Left cardiac atrium (tissue), 4 donors: ENCODE results near the gene STK39. TPM values are rescaled to one million over a fixed set of nuclear protein-coding genes. Genes with fewer than 3 reads are reported as not detected.
A peak's percentile ranks its signal among the peaks of the same experiment; 100 is the strongest.

ENCODE experiments used
- ATAC-seq, 2 donors: fragments of 200-7000 bp; cut with Tn5 transposase; one replicate each; pipeline ENCODE4 v1.9.1; 2020; ENCODE audit warnings: mild to moderate bottlenecking in 2 of 2, moderate library complexity in 2 of 2
- DNase-seq: peaks from one replicate; pipeline ENCODE4 v3.0.0-alpha.2; 2020
- intact Hi-C, 2 donors: fragments of 100-400 bp; cut with DNase I; formaldehyde crosslinking; loops; one replicate each; pipeline versions ENCODE4 v1.14.1 to v1.15.1; 2022 to 2023
- total RNA-seq, 2 donors: library from RNA; stranded (reverse); fragmentation: NEBNext Ultra II Directional; extraction: Animal tissue kit (Norgen Biotek cat#: 25700); gene quantifications; one replicate each; pipeline ENCODE4 v1.2.1, GENCODE V29; 2021
- donor health status: DM: no; HTN: yes; CAD: no.
- donor health status: DM: no; HTN: yes; CAD: no; lungs with severe emphysema.
- donor health status: DM: yes; HTN: yes; CAD: no.
- donor health status: Dilated cardiomyopathy.

STK39 gene
- total RNA-seq, 2 donors from 2014 or later, result 12.3 to 14.1 TPM

DNA sequence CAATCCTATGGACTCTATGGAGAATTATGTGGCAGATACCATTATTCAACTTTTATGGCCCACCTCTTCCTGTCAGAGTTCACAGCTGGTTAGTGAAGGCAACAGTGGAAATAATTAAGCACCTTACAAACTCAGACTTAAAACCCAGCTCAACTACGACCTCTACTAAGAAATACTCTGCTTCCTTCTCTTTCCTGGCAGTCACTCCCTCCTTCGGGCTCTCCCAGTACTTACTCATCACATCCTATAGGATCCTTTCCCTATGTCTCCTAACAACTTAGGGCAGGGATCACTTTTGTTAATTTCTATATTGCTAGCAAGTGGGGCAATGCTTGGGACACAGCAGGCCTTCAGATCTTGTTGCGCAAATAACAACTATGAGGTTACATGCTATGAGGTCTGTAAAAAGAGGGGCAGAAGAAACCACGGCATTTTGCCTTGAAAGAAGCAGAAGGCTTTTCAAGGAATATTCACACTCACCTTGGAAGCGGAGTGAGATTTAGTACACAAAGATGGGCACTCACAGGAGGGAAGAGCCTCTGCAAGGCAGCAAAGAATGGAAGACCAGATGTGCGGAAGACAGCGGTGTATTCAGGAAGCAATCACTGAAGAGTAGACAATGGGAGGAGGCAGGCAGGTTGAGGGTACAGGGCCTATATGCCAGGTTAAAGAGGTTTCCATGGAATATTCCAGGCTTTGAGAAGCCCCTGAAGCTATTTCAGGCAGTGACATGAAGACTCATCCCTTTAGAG lies 2.1 kb downstream of the STK39 start:
- DNase-seq (no peak), ATAC-seq (no peak)
- intact Hi-C loops, result loop anchor here in 1 of 2 donors (5.0 kb wide), 1 partner anchor 108 kb away; no protein-coding TSS in a partner anchor

DNA sequence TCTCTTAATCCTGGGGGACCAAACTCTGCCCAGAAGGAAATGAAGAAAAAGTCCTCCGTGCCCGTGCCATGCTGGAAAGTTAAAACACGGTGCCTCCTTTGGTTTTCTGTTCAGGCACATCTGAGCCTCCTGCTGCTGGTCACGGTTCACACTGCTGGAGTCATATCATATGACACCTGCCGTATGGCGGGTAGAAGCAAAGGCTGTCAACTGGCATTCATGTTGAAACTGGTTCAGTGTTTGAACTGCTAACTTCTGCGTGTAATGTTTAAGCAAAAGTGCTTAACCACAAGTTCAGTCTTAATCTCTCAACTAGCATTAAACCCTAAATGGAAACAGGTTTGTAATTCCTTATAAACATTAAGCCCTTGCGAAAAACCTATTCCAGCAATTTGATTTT lies 3.1 kb downstream of the STK39 start:
- intact Hi-C loops, result no loop called here
- no peak for ATAC-seq
- DNase-seq, result no peak

GRCh38 chr2:168243061-168243460 lies 4.3 kb downstream of the STK39 start:
- intact Hi-C loops, result no loop called here
- DNase-seq (no peak), ATAC-seq (no peak)

DNA sequence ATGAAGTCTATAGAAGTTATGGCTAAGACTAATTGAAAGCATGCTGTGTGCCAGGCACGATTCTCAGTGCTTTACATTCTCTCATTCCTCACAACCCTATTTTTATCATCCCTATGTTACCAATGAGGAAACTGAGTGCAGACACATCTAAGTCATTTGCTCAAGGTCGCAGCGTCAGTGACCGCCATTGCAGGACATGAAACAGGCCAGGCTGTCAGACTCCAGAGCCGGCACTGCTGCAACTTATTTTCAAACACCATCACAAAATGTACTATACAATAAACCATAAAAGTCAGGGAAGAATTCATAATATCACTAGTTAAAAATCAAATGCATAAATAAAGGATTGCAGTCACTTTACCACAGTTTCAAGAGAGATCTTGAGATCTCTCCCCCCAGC lies 5.6 kb downstream of the STK39 start:
- DNase-seq, result no peak
- no peak for ATAC-seq

DNA sequence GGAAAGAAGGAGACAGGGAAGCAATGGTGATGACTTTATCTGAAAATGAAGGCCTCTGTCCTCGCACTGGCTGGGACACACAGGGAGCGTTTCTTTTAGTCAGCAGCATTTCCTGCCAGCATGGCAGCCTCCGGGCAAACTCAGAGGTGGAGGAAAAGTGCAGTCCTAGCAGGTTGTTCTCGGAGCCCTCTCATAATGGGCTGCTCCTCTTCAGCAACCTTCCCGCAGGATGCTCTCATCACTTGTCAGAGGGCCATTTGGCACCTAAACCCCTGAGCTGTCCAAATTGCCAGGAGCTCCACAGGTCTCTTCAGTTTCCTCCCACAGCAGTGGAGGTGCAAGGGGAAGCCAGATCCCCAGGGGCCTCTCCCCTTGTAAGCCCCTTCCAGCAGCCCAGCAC lies 6.2 kb downstream of the STK39 start:
- ATAC-seq (peak in 1 of 2 donors; percentile 61), DNase-seq (no peak)
- intact Hi-C loops, result no loop called here

More for the DNA sequence above, 5.6 kb downstream of the STK39 start:
- intact Hi-C loops, result no loop called here

- DNase-seq (no peak), ATAC-seq (no peak)
- intact Hi-C loops, result no loop called here
Observed at GRCh38 chr2:168239281-168239680, 8.1 kb downstream of the STK39 start.

- DNase-seq (no peak), ATAC-seq (no peak)
- intact Hi-C loops, result no loop called here
Observed at GRCh38 chr2:168237741-168238140, 9.7 kb downstream of the STK39 start.

DNA sequence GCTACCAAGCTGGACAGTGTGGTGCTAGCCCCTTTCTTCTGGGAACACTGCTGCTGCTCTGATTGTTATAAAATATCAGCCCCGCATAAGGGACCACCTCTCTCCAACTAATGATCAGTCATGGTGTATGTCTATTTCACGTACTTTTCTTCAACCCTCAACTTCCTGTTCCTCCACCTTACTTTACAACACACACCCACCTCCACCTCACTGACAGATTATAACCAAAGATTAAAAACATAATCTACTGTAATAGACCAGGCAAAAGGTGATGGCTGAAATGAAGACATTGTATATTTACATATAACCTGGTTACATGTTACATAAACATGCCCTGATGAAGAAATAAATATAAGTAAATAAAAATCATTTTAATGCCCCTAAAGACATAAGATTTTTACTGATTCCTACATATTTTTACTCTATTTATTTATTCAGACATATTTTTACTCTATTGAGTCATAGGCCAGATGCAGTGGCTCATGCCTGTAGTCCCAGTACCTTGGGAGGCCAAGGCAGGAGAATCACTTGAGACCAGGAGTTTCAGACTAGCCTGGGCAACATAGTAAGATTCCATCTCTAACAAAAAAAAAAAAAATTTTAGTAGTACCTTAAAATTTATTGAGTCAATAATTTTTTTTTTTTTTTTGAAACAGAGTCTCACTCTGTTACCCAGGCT lies 12.8 kb downstream of the STK39 start:
- no peak for DNase-seq
- no peak for ATAC-seq

DNA sequence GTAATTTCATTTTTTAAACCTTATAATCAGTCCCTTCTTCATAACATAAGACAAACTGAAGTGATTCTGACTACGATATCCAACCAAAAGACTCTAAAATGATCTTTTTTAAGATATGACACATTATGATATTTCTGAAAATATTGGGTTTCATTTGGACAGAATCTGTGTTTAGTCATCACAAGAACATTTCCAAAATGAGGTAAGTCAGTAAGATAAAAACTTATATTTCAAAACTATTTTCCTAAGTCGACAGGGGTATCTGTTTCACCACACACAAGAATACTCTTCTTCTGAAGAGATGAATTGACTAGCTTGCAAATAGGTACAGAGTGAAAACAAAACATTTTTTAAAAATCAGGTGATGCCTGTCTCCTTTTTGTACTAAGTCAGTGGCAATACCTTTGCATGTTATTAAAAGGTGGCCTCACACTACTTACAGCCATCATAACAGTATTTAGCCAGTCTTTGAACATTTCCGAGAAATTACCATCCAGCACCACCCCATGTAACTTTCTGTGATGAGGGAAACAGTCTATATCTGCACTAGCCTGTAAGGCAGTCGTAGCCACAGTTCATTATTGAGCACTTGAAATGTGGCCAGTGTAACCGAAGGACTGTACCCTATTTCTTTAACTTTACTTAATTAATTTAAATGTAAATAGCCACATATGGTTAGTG lies 13.5 kb downstream of the STK39 start:
- DNase-seq (no peak), ATAC-seq (peak in 1 of 2 donors; percentile 45)
- intact Hi-C loops, result no loop called here

More for the DNA sequence above, 12.8 kb downstream of the STK39 start:
- intact Hi-C loops, result no loop called here

DNA sequence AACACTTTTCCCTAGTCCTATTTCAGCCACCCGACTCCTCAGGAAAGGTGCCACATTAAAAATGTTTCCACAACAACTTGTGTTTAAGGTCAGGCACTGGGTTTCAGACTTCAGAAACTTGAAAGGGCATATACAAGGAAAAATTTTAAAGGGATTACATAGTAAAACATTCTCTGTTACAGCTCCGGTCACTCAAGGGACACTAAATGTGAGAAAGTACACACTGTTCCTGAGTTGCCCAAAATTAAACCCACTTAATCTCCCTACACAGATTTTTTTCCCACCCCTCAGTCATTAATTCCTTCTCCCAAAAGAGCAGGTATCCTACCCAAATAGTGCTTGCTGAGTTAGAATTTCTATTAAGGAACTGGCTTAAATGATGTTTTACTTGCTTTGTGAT lies 14.2 kb downstream of the STK39 start:
- ATAC-seq (no peak), DNase-seq (no peak)
- intact Hi-C loops, result no loop called here

- DNase-seq, result no peak
- intact Hi-C loops, result no loop called here
- ATAC-seq, result peak; percentile 33 to 50
Observed at GRCh38 chr2:168231609-168232241, 15.7 kb downstream of the STK39 start.

DNA sequence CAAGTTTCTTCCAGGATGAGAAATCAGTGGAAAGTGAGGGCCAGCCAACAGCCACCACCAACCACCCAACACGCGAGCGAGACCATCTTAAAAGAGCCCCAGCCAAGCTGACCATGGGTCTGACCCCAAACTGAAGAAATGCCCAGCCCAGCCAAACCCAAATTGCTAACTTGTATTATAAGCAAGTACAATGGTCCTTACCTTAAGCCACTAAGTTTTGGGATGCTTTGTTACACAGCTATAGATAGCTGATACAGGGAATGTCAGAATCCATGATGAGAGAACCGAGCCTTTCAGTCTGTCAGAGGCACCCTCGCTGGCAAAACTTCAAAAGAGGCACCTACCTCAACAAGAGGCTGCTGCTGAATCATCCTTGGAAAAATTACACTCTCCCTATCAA lies 17.0 kb downstream of the STK39 start:
- intact Hi-C loops, result no loop called here
- ATAC-seq (no peak), DNase-seq (no peak)

DNA sequence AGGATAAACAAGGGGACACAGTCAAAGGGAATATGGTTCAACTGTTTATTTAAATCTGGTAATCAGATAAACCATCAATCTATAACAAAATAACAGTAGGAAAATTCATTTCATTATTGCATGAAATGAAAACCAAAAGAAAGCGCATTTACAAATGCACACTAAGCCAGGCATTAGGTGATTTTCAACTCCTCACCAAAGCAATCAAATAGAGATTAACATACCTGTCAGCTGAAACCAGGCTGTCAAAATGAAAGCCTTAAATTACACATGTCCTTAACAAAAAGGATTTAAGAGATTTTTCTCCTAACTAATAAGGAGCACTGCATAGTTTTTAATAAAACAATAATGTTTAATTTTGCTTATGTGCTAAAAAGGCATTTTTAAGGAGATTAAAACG lies 23.0 kb downstream of the STK39 start:
- DNase-seq (no peak), ATAC-seq (no peak)
- intact Hi-C loops, result no loop called here

DNA sequence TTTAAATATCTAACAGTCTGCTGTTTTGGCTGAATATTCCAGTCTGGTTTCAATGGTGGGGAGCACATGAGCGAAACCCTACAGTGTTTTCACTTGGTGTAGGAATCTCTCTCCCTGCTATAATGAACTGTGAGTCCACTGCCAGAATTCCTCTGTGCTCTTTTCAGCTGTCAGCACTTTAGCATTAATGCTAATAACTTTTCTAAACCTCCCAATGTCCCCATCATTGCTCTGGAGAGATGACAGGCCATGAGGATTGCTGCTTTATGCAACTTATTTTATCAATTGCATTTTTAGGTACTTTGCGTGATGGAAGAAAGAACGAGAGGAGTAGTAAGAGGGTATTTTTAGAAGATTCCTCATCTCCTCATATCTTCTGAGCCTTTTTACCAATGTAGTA lies 25.3 kb downstream of the STK39 start:
- peak in 1 of 2 donors; percentile 23 for ATAC-seq

DNA sequence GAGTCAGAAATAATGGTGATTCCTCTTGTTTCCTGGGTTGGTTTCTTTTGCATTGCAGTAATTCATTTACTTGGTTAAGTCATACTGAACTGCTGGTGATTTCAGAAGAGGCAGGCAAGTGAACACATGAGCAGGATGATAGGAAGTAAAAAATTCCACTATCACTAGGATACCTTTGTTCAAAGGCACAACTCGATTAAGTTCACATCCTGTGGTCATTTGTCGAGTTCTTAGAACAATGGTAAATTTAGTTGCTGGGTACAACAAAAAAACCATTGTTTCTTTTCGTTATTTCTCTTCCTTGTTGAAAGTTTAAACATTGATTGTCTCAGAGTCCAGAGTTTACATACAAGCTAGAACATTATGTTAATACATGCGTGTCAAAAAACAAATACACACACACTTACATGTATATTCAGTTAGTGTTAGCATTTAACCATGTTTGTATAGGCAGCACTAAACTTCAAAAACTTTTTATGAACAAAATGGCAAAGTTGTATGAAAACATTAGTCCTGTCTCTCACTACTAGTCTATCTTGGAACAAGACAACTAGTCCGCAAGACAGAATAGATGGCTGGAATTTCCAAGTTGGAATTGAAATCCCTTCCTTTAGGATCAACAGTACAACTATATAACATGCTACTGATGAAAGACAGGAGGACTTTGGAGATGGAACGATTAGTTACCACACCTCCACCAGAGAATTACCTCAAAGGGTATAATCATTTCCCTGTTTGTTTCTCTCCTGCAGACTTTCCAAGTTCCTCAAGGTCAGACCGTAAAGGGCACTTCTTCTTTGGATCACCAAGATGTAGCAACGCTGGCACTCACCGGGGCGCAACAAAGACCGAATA lies 26.2 kb downstream of the STK39 start:
- ATAC-seq, result no peak
- intact Hi-C loops, result no loop called here
- DNase-seq, result no peak

More for the DNA sequence above, 25.3 kb downstream of the STK39 start:
- no peak for DNase-seq
- intact Hi-C loops, result no loop called here

- intact Hi-C loops, result no loop called here
- no peak for ATAC-seq
Observed at GRCh38 chr2:168217920-168218319, 29.5 kb downstream of the STK39 start.

GRCh38 chr2:168216351-168217005 lies 30.9 kb downstream of the STK39 start:
- ATAC-seq, result no peak
- intact Hi-C loops, result no loop called here
- DNase-seq, result no peak

More at GRCh38 chr2:168217920-168218319, 29.5 kb downstream of the STK39 start:
- no peak for DNase-seq

GRCh38 chr2:168215813-168216212 lies 31.6 kb downstream of the STK39 start:
- no peak for ATAC-seq
- no peak for DNase-seq
- intact Hi-C loops, result no loop called here
